Stomach (tissue), 4 donors: ENCODE measurements around the gene MAGOHB.
"Not testable (repeated sequence)": the region's sequence is repeated elsewhere in the genome, so short reads cannot be mapped to it uniquely, and the experiment has no call there.

ENCODE experiments used
- EP300 ChIP-seq: sonication (generic); formaldehyde crosslinking; IDR thresholded peaks from one replicate; pipeline ENCODE4 v1.6.1; 2017; ENCODE audit warnings: antibody characterized with exemption
- POLR2A ChIP-seq, 4 donors: fragments of 450-650 bp; IDR thresholded peaks; one replicate each; pipeline ENCODE4 v1.6.1; 2016; ENCODE audit warnings: antibody characterized with exemption in 4 of 4, control low read depth in 2 of 4, mild to moderate bottlenecking in 1 of 4, moderate library complexity in 1 of 4
- POLR2AphosphoS5 ChIP-seq, 3 donors: sonication (generic); formaldehyde crosslinking; IDR thresholded peaks; one replicate each; pipeline ENCODE4 v1.6.1; 2016; ENCODE audit warnings: antibody characterized with exemption in 3 of 3
- TF ChIP-seq, protein P1 (sequence below), 7 experiments: fragments of 450-650 bp in 4 of 7; fragments of 200-600 bp in 3 of 7; sonication (generic) in 3 of 7; IDR thresholded peaks; one replicate each; pipeline ENCODE4 v1.5.1; 2016 to 2019; ENCODE audit warnings: antibody characterized with exemption in 7 of 7, control low read depth in 2 of 7, mild to moderate bottlenecking in 1 of 7

DNA sequence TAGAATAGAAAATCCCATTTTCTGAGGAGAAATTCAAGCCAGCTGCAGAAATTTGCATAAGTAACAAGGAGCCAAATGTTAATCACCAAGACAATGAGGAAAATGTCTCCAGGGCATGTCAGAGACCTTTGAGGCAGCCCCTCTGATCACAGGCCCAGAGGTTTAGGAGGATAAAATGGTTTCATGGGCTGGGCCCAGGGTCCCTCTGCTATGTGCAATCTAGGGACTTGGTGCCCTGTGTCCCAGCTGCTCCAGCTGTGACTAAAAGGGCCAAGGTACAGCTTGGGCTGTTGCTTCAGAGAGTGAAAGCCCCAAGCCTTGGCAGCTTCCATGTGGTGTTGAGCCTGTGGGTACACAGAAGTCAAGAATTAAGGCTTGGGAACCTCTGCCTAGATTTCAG is 33.2 kb upstream of the MAGOHB start:
- TF ChIP-seq POLR2A (IDR thresholded peaks at IDR 0.05); POLR2AphosphoS5 (IDR thresholded peaks at IDR 0.05); EP300: not testable (repeated sequence)
- TF ChIP-seq, protein P1, sequence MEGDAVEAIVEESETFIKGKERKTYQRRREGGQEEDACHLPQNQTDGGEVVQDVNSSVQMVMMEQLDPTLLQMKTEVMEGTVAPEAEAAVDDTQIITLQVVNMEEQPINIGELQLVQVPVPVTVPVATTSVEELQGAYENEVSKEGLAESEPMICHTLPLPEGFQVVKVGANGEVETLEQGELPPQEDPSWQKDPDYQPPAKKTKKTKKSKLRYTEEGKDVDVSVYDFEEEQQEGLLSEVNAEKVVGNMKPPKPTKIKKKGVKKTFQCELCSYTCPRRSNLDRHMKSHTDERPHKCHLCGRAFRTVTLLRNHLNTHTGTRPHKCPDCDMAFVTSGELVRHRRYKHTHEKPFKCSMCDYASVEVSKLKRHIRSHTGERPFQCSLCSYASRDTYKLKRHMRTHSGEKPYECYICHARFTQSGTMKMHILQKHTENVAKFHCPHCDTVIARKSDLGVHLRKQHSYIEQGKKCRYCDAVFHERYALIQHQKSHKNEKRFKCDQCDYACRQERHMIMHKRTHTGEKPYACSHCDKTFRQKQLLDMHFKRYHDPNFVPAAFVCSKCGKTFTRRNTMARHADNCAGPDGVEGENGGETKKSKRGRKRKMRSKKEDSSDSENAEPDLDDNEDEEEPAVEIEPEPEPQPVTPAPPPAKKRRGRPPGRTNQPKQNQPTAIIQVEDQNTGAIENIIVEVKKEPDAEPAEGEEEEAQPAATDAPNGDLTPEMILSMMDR (IDR thresholded peaks at IDR 0.05) = not testable (repeated sequence)
